ENCODE data around the gene CGB3. TPM values are rescaled to one million over a fixed set of nuclear protein-coding genes. Genes with fewer than 3 reads are reported as not detected.

The CGB3 gene
- total RNA-seq, 1 experiment from 2014 or later, result not detected

DNA sequence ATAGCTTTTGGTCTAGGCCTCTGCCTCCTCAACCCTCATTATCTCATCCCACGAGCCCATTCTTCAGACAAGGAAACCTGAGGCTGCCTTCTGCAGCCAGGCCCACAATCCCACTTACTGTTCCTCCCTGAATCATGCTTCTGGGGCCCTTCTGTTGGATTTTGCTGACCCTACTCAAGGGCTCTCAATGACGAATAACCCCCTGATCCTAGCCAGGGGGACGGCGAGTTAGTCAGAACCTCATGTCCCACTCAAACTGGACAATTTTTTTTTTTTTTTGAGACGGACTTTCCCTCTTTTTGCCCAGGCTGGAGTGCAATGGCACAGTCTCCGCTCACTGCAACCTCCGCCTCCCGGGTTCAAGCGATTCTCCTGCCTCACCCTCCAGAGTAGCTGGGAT lies 2.0 kb downstream of the CGB3 start:
- Histone ChIP-seq H3K79me2 (ENCODE audit: insufficient read depth, low read length) (no peaks in the 10 kb centered on the region), H3K27me3 (ENCODE audit: insufficient read depth, low read length) (no peaks in the 10 kb centered on the region), H3K4me3 (replicated peaks in 1 of 2; ENCODE audit: low read depth in 1 of 2, low read length in 2 of 2) (no peak overlapping the region), H3K9ac (ENCODE audit: low read length) (no peak overlapping the region), H4K20me1 (ENCODE audit: insufficient read depth) (no peaks in the 10 kb centered on the region), H3K36me3 (ENCODE audit: control insufficient read depth in 1 of 2, insufficient read depth in 2 of 2, low read length in 2 of 2) (no peaks in the 10 kb centered on the region), H3K27ac (ENCODE audit: low read depth, low read length) (no peak overlapping the region), H2AFZ (ENCODE audit: low read depth, low read length, poor library complexity, severe bottlenecking) (no peak overlapping the region), H3K4me2 (ENCODE audit: low read length) (peak overlapping the region; percentile 24), H3K9me2 (ENCODE audit: insufficient read depth) (no peaks in the 10 kb centered on the region), H3K9me3 (ENCODE audit: control insufficient read depth in 1 of 2, insufficient read depth in 1 of 2, low read depth in 1 of 2, low read length in 2 of 2) (no peaks in the 10 kb centered on the region), H3K4me1 (ENCODE audit: control insufficient read depth in 1 of 2, insufficient read depth in 2 of 2, low read length in 2 of 2) (peaks cover 30 to 52% of the 10 kb centered on the region in 2 experiments)
- BruUV-seq (replicated peaks), result no TSS peak
- no peak for TF ChIP-seq JUND (IDR thresholded peaks at IDR 0.05)
- TF ChIP-seq, protein P1, sequence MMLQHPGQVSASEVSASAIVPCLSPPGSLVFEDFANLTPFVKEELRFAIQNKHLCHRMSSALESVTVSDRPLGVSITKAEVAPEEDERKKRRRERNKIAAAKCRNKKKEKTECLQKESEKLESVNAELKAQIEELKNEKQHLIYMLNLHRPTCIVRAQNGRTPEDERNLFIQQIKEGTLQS (IDR thresholded peaks at IDR 0.05), result no peak
- no peak for TF ChIP-seq YY1 (IDR thresholded peaks at IDR 0.05; ENCODE audit: extremely low read depth, insufficient replicate concordance, low read depth, low read length)
- TF ChIP-seq ZFX (IDR thresholded peaks at IDR 0.05), result no peak
- TF ChIP-seq ELF1 (IDR thresholded peaks at IDR 0.05; ENCODE audit: borderline replicate concordance, low read depth), result no peak
- TF ChIP-seq, protein P2, sequence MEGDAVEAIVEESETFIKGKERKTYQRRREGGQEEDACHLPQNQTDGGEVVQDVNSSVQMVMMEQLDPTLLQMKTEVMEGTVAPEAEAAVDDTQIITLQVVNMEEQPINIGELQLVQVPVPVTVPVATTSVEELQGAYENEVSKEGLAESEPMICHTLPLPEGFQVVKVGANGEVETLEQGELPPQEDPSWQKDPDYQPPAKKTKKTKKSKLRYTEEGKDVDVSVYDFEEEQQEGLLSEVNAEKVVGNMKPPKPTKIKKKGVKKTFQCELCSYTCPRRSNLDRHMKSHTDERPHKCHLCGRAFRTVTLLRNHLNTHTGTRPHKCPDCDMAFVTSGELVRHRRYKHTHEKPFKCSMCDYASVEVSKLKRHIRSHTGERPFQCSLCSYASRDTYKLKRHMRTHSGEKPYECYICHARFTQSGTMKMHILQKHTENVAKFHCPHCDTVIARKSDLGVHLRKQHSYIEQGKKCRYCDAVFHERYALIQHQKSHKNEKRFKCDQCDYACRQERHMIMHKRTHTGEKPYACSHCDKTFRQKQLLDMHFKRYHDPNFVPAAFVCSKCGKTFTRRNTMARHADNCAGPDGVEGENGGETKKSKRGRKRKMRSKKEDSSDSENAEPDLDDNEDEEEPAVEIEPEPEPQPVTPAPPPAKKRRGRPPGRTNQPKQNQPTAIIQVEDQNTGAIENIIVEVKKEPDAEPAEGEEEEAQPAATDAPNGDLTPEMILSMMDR (IDR thresholded peaks at IDR 0.05 in 2 of 3, conservative IDR thresholded peaks at IDR 0.05 in 1 of 3; ENCODE audit: borderline replicate concordance in 1 of 3, insufficient read depth in 1 of 3, low read depth in 2 of 3, low read length in 2 of 3), result no peak
- TF ChIP-seq POLR2A (IDR thresholded peaks at IDR 0.05; ENCODE audit: borderline replicate concordance, extremely low read depth, insufficient read depth, insufficient read length), result no peak
- TF ChIP-seq, protein P3, sequence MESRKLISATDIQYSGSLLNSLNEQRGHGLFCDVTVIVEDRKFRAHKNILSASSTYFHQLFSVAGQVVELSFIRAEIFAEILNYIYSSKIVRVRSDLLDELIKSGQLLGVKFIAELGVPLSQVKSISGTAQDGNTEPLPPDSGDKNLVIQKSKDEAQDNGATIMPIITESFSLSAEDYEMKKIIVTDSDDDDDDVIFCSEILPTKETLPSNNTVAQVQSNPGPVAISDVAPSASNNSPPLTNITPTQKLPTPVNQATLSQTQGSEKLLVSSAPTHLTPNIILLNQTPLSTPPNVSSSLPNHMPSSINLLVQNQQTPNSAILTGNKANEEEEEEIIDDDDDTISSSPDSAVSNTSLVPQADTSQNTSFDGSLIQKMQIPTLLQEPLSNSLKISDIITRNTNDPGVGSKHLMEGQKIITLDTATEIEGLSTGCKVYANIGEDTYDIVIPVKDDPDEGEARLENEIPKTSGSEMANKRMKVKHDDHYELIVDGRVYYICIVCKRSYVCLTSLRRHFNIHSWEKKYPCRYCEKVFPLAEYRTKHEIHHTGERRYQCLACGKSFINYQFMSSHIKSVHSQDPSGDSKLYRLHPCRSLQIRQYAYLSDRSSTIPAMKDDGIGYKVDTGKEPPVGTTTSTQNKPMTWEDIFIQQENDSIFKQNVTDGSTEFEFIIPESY (IDR thresholded peaks at IDR 0.05; ENCODE audit: extremely low read depth, insufficient replicate concordance, low read length), result no peak
- no peak for TF ChIP-seq TCF7L2 (IDR thresholded peaks at IDR 0.05; ENCODE audit: borderline replicate concordance, extremely low read depth, insufficient read depth, insufficient read length)
- no peak for TF ChIP-seq FOSL1 (IDR thresholded peaks at IDR 0.05; ENCODE audit: low read depth)
- no peak for TF ChIP-seq SP1 (IDR thresholded peaks at IDR 0.05; ENCODE audit: low read depth)
- TF ChIP-seq EGR1 (IDR thresholded peaks at IDR 0.05; ENCODE audit: low read depth), result no peak
- no peak for TF ChIP-seq EZH2 (IDR thresholded peaks at IDR 0.05)
- TF ChIP-seq SRF (IDR thresholded peaks at IDR 0.05; ENCODE audit: low read depth), result no peak
- TF ChIP-seq CBX3 (IDR thresholded peaks at IDR 0.05; ENCODE audit: low read depth), result no peak
- TF ChIP-seq ZNF274 (IDR thresholded peaks at IDR 0.05; ENCODE audit: low read depth, low read length), result no peak
- TF ChIP-seq SIN3A (IDR thresholded peaks at IDR 0.05; ENCODE audit: low read depth), result no peak
- intact Hi-C loops (cut with micrococcal nuclease), result no loop called here
- ATAC-seq (no peak), DNase-seq (ENCODE audit: low read depth, low spot score) (no peak)
- ChIA-PET RAD21 (ENCODE audit: low non-redundant PET in 1 of 2, low total read pairs in 2 of 2, uncharacterized antibody in 2 of 2, unreplicated experiment in 2 of 2) (no interaction called here), POLR2A (interaction anchor here (1.4 kb wide), 1 partner anchor 28 kb away, joined by 3 read pairs; the partner anchor contains the start of gene RUVBL2), CTCF (interaction anchor here (1.3 kb wide), 1 partner anchor 29 kb away, joined by 4 read pairs; the partner anchor contains the start of genes GYS1 and RUVBL2)

All from HCT116 (cell line).